ENCODE measurements around the gene TMEM186.
"Not testable (repeated sequence)": the region's sequence is repeated elsewhere in the genome, so short reads cannot be mapped to it uniquely, and the experiment has no call there.

Gene TMEM186

DNA sequence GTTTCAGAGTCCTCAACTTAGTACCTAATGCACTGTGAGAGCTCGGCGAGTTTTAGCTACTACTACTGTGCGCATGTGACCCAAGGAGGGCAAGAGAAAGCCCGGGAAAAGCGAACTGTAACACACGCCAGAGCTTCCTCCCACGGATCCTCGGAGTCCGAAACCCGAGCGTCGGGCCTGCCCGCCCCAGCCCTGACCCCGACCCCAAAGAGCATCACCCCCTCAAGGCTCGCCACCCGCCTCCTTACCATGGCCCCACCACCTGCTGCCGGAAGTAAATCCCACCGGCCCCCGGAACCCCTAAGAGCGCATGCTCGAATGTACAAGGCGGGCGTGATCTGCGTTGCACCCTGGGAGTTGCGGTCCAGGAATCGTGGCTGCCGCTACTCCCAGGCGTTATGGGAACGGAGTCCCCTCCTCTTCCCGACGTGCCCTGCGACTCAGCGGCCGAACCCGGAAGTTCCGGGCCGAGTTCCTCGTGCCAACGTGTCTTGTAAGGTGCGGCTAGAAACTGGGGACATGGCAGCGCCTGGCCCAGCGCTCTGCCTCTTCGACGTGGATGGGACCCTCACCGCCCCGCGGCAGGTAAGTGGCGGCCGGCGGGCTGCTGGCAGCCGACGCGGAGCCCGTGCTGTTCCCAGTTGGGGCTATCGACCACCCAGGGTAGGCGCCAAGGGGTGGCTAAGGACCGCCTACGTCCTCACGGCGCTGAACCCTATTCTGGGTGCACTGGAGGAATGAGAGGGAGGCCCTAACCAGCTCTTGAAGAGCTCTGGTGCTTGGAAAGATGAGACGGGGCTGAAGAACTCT is at the start of gene TMEM186, which contains the start of gene PMM2:
TSS of gene TMEM186 (minus strand) at position 276 of the 810 bp plus-strand sequence. CDS start at position 251, 25 bp downstream.
TSS of gene PMM2 (plus strand) at position 476 of the 810 bp plus-strand sequence. CDS start at position 520, 44 bp downstream.
- H3K4me3 ChIP-seq (ENCODE audit: low read length), result peak within 1 kb of the TSS; percentile 96
- DNase-seq (ENCODE audit: low read depth), result peak; percentile 92
- TF ChIP-seq, protein P1, sequence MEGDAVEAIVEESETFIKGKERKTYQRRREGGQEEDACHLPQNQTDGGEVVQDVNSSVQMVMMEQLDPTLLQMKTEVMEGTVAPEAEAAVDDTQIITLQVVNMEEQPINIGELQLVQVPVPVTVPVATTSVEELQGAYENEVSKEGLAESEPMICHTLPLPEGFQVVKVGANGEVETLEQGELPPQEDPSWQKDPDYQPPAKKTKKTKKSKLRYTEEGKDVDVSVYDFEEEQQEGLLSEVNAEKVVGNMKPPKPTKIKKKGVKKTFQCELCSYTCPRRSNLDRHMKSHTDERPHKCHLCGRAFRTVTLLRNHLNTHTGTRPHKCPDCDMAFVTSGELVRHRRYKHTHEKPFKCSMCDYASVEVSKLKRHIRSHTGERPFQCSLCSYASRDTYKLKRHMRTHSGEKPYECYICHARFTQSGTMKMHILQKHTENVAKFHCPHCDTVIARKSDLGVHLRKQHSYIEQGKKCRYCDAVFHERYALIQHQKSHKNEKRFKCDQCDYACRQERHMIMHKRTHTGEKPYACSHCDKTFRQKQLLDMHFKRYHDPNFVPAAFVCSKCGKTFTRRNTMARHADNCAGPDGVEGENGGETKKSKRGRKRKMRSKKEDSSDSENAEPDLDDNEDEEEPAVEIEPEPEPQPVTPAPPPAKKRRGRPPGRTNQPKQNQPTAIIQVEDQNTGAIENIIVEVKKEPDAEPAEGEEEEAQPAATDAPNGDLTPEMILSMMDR (conservative IDR thresholded peaks at IDR 0.05; ENCODE audit: low read depth, low read length), result no peak

- no peak for DNase-seq (ENCODE audit: low read depth)
- H3K4me3 ChIP-seq (ENCODE audit: low read length), result no peak overlapping the region
- TF ChIP-seq, protein P1 (conservative IDR thresholded peaks at IDR 0.05; ENCODE audit: low read depth, low read length), result no peak
Observed at GRCh38 chr16:8847145-8847544, 49.7 kb upstream of the TMEM186 start.

- TF ChIP-seq, protein P1 (conservative IDR thresholded peaks at IDR 0.05; ENCODE audit: low read depth, low read length), result no peak
- DNase-seq (ENCODE audit: low read depth), result no peak
- no peak overlapping the region for H3K4me3 ChIP-seq (ENCODE audit: low read length)
Observed at GRCh38 chr16:8846401-8846932, 49.0 kb upstream of the TMEM186 start.

GRCh38 chr16:8845699-8846298 is 48.4 kb upstream of the TMEM186 start:
- no peak for DNase-seq (ENCODE audit: low read depth)
- TF ChIP-seq, protein P1 (conservative IDR thresholded peaks at IDR 0.05; ENCODE audit: low read depth, low read length), result no peak
- H3K4me3 ChIP-seq (ENCODE audit: low read length), result no peak overlapping the region

DNA sequence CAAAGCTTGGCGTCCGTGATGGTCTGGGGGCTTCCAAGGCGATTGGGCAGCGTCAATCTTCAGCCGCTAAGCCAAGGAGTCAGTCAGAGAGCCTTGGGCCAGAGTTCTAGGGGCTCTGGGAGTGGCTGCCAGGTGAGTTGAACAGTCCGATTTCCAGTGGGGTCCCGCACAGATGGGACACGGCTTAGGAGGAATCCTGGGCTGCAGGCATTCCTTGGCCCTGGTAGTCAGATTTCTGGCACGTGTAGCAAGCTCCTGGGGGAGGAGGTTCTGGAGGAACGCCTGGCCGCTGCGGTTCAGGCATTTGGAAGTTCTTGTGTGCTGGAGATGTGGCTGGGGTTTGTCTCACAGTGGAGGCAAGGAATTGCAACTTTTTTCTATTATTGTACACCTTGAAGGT is 45.9 kb upstream of the TMEM186 start:
- not testable (repeated sequence) for DNase-seq (ENCODE audit: low read depth); H3K4me3 ChIP-seq (ENCODE audit: low read length)

- H3K4me3 ChIP-seq (ENCODE audit: low read length); DNase-seq (ENCODE audit: low read depth): not testable (repeated sequence)
Observed at GRCh38 chr16:8842016-8842415, 44.6 kb upstream of the TMEM186 start.

DNA sequence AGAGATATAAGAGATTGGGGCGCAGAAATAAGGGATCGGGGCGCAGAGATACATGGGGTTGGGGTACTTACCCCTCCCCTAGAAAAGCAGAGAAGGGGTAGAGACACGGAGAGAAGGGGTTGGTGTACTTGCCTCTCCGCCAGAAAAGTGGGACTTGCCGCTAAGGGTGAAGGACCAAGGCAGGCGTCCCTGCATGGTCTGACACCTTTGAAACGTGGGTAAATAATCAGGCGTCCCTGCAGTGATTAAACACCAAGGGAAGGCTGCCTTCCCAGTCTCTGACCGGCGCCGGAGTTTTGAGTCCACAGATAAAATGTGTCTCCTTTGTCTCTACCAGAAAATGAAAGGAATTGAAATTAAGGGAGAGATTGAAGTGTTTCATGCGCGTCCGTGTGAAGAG is 40.2 kb upstream of the TMEM186 start:
- H3K4me3 ChIP-seq (ENCODE audit: low read length); DNase-seq (ENCODE audit: low read depth): not testable (repeated sequence)

GRCh38 chr16:8836797-8837196 is 39.4 kb upstream of the TMEM186 start:
- not testable (repeated sequence) for DNase-seq (ENCODE audit: low read depth); H3K4me3 ChIP-seq (ENCODE audit: low read length)

- H3K4me3 ChIP-seq (ENCODE audit: low read length), result no peak overlapping the region
- TF ChIP-seq, protein P1 (conservative IDR thresholded peaks at IDR 0.05; ENCODE audit: low read depth, low read length), result no peak
- DNase-seq (ENCODE audit: low read depth), result no peak
Observed at GRCh38 chr16:8832717-8833105, 35.3 kb upstream of the TMEM186 start.

All from retinal pigment epithelial cell (primary cell).